Measurements from ENCODE around the gene TRPM7.

The TRPM7 gene

DNA sequence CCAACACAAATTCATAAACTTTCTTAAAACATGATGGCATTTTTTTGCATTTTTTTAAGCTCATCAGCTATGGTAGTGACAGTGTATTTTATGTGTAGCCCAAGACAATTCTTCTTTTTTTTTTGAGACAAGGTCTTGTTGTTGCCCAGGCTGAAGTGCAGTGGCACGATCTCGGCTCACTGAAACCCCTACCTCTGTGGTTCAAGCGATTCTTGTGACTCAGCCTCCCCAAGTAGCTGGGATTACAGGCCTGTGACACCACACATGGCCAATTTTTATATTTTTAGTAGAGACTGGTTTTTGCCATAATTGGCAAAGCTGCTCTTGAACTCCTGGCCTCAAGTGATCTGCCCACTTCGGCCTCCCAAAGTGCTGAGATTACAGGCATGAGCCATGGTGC lies 122.8 kb downstream of the TRPM7 start:
- peaks cover 5 to 20% of the 10 kb centered on the region in 2 donors for H3K36me3 ChIP-seq (ENCODE audit: control insufficient read depth in 2 of 2, insufficient read depth in 2 of 2, low read length in 2 of 2)
- H3K4me3 ChIP-seq (ENCODE audit: low read length in 2 of 2), result no peak overlapping the region
- H3K4me1 ChIP-seq (ENCODE audit: control insufficient read depth, insufficient read depth, low read length), result no peaks in the 10 kb centered on the region
- no peaks in the 10 kb centered on the region for H3K27me3 ChIP-seq (ENCODE audit: control insufficient read depth in 1 of 2, insufficient read depth in 2 of 2, low read length in 2 of 2)
- H3K9ac ChIP-seq (ENCODE audit: low read length in 2 of 2), result no peak overlapping the region
- no peaks in the 10 kb centered on the region for H3K9me3 ChIP-seq (ENCODE audit: control insufficient read depth in 2 of 2, low read length in 2 of 2)
- H3K27ac ChIP-seq (ENCODE audit: low read length), result no peak overlapping the region

GRCh38 chr15:50562735-50563640 lies 123.6 kb downstream of the TRPM7 start:
- no peaks in the 10 kb centered on the region for H3K9me3 ChIP-seq (ENCODE audit: control insufficient read depth in 2 of 2, low read length in 2 of 2)
- no peaks in the 10 kb centered on the region for H3K27me3 ChIP-seq (ENCODE audit: control insufficient read depth in 1 of 2, insufficient read depth in 2 of 2, low read length in 2 of 2)
- H3K36me3 ChIP-seq (ENCODE audit: control insufficient read depth in 2 of 2, insufficient read depth in 2 of 2, low read length in 2 of 2), result peaks cover 7 to 16% of the 10 kb centered on the region in 2 donors
- no peak overlapping the region for H3K27ac ChIP-seq (ENCODE audit: low read length)
- no peak overlapping the region for H3K4me3 ChIP-seq (ENCODE audit: low read length in 2 of 2)
- no peaks in the 10 kb centered on the region for H3K4me1 ChIP-seq (ENCODE audit: control insufficient read depth, insufficient read depth, low read length)
- no peak overlapping the region for H3K9ac ChIP-seq (ENCODE audit: low read length in 2 of 2)

- Histone ChIP-seq H3K27me3 (ENCODE audit: control insufficient read depth in 1 of 2, insufficient read depth in 2 of 2, low read length in 2 of 2) (no peaks in the 10 kb centered on the region), H3K9ac (ENCODE audit: low read length in 2 of 2) (no peak overlapping the region), H3K4me3 (ENCODE audit: low read length in 2 of 2) (no peak overlapping the region), H3K4me1 (ENCODE audit: control insufficient read depth, insufficient read depth, low read length) (no peaks in the 10 kb centered on the region), H3K9me3 (ENCODE audit: control insufficient read depth in 2 of 2, low read length in 2 of 2) (no peaks in the 10 kb centered on the region), H3K27ac (ENCODE audit: low read length) (no peak overlapping the region), H3K36me3 (ENCODE audit: control insufficient read depth in 2 of 2, insufficient read depth in 2 of 2, low read length in 2 of 2) (peaks cover 4 to 9% of the 10 kb centered on the region in 2 donors)
Measured at GRCh38 chr15:50558012-50558411, 128.6 kb downstream of the TRPM7 start.

- Histone ChIP-seq H3K4me1 (ENCODE audit: control insufficient read depth, insufficient read depth, low read length) (no peaks in the 10 kb centered on the region), H3K36me3 (ENCODE audit: control insufficient read depth in 2 of 2, insufficient read depth in 2 of 2, low read length in 2 of 2) (peaks cover 4 to 9% of the 10 kb centered on the region in 2 donors), H3K4me3 (ENCODE audit: low read length in 2 of 2) (no peak overlapping the region), H3K9ac (ENCODE audit: low read length in 2 of 2) (no peak overlapping the region), H3K9me3 (ENCODE audit: control insufficient read depth in 2 of 2, low read length in 2 of 2) (no peaks in the 10 kb centered on the region), H3K27me3 (ENCODE audit: control insufficient read depth in 1 of 2, insufficient read depth in 2 of 2, low read length in 2 of 2) (no peaks in the 10 kb centered on the region), H3K27ac (ENCODE audit: low read length) (no peak overlapping the region)
Measured at GRCh38 chr15:50556642-50557371, 129.8 kb downstream of the TRPM7 start.

DNA sequence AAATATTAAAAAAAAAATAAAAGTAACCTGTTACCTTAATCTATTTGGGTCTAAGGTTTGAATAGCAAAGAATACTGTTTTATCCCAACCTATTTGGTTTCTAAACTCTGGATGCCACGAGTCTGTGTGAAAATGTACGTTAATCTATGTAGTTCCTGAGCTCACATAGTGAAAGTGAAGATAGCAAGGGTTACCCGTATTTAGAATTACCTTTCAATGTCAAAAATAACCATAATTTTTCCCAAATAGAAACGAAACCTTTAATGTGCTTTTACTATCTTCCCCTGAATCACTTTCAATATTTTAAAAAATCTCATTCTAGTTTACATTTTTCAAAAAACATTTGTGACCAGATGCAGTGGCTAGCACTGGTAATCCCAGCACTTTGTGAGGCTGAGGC lies 134.4 kb downstream of the TRPM7 start:
- Histone ChIP-seq H3K9me3 (ENCODE audit: control insufficient read depth in 2 of 2, low read length in 2 of 2) (no peaks in the 10 kb centered on the region), H3K27ac (ENCODE audit: low read length) (no peak overlapping the region), H3K4me3 (ENCODE audit: low read length in 2 of 2) (no peak overlapping the region), H3K36me3 (ENCODE audit: control insufficient read depth in 2 of 2, insufficient read depth in 2 of 2, low read length in 2 of 2) (no peaks in the 10 kb centered on the region), H3K4me1 (ENCODE audit: control insufficient read depth, insufficient read depth, low read length) (no peaks in the 10 kb centered on the region), H3K9ac (ENCODE audit: low read length in 2 of 2) (no peak overlapping the region), H3K27me3 (ENCODE audit: control insufficient read depth in 1 of 2, insufficient read depth in 2 of 2, low read length in 2 of 2) (no peaks in the 10 kb centered on the region)

DNA sequence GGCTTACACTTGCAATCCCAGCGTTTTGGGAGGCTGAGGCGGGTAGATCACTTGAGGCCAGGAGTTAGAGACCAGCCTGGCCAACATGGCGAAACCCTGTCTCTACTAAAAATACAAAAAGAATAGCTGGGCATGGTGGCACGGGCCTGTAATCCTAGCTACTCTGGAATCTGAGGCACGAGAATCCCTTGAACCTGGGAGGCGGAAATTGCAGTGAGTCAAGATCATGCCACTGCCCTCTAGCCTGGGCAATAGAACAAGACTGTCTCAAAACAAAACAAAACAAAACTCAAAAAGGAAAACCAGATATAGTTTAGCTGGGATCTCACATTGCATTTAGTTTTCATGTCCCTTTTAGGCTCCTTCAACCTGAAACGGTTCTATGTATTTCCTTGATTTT lies 137.3 kb downstream of the TRPM7 start:
- no peak overlapping the region for H3K27ac ChIP-seq (ENCODE audit: low read length)
- H3K27me3 ChIP-seq (ENCODE audit: control insufficient read depth in 1 of 2, insufficient read depth in 2 of 2, low read length in 2 of 2), result peaks cover 0 to 3% of the 10 kb centered on the region in 2 donors
- no peaks in the 10 kb centered on the region for H3K4me1 ChIP-seq (ENCODE audit: control insufficient read depth, insufficient read depth, low read length)
- H3K4me3 ChIP-seq (ENCODE audit: low read length in 2 of 2), result no peak overlapping the region
- H3K9ac ChIP-seq (ENCODE audit: low read length in 2 of 2), result no peak overlapping the region
- H3K9me3 ChIP-seq (ENCODE audit: control insufficient read depth in 2 of 2, low read length in 2 of 2), result no peaks in the 10 kb centered on the region
- H3K36me3 ChIP-seq (ENCODE audit: control insufficient read depth in 2 of 2, insufficient read depth in 2 of 2, low read length in 2 of 2), result no peaks in the 10 kb centered on the region

GRCh38 chr15:50546566-50546965 lies 140.0 kb downstream of the TRPM7 start, which contains the start of gene USP50:
Gene USP50, minus strand, starts transcription at chr15:50546666. Its CDS starts 141 bp downstream, at chr15:50546525.
- Histone ChIP-seq H3K27me3 (ENCODE audit: control insufficient read depth in 1 of 2, insufficient read depth in 2 of 2, low read length in 2 of 2) (peaks cover 0 to 4% of the 10 kb centered on the region in 2 donors), H3K4me3 (ENCODE audit: low read length in 2 of 2) (no peak within 1 kb of the TSS), H3K9ac (ENCODE audit: low read length in 2 of 2) (no peak within 1 kb of the TSS), H3K4me1 (ENCODE audit: control insufficient read depth, insufficient read depth, low read length) (no peaks in the 10 kb centered on the region), H3K36me3 (ENCODE audit: control insufficient read depth in 2 of 2, insufficient read depth in 2 of 2, low read length in 2 of 2) (no peaks in the 10 kb centered on the region), H3K27ac (ENCODE audit: low read length) (no peak within 1 kb of the TSS), H3K9me3 (ENCODE audit: control insufficient read depth in 2 of 2, low read length in 2 of 2) (no peaks in the 10 kb centered on the region)

GRCh38 chr15:50544368-50544767 lies 142.2 kb downstream of the TRPM7 start:
- peaks cover 0 to 4% of the 10 kb centered on the region in 2 donors for H3K27me3 ChIP-seq (ENCODE audit: control insufficient read depth in 1 of 2, insufficient read depth in 2 of 2, low read length in 2 of 2)

DNA sequence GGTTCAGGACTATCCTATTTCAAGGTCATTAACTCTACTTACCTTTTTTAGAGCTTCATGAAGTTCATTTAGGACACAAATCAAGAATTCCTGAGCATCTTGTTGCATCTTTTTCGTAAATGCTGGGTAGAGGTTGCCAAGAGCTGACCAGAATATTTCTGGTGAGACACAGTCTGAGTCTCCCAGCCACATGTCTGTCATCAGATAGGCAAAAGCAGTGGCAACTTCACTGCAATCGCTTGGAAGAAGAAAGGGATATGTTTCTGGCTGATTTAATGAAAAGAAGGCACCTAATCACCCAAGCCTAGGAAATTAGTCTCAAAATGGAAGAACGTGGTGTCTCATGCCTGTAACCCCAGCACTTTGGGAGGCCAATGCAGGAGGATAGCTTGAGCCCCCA lies 143.0 kb downstream of the TRPM7 start:
- Histone ChIP-seq H3K9ac (ENCODE audit: low read length in 2 of 2) (no peak overlapping the region), H3K27ac (ENCODE audit: low read length) (no peak overlapping the region), H3K27me3 (ENCODE audit: control insufficient read depth in 1 of 2, insufficient read depth in 2 of 2, low read length in 2 of 2) (peaks cover 0 to 4% of the 10 kb centered on the region in 2 donors), H3K4me1 (ENCODE audit: control insufficient read depth, insufficient read depth, low read length) (no peaks in the 10 kb centered on the region), H3K36me3 (ENCODE audit: control insufficient read depth in 2 of 2, insufficient read depth in 2 of 2, low read length in 2 of 2) (no peaks in the 10 kb centered on the region), H3K4me3 (ENCODE audit: low read length in 2 of 2) (no peak overlapping the region), H3K9me3 (ENCODE audit: control insufficient read depth in 2 of 2, low read length in 2 of 2) (no peaks in the 10 kb centered on the region)

More at GRCh38 chr15:50544368-50544767, 142.2 kb downstream of the TRPM7 start:
- H3K27ac ChIP-seq (ENCODE audit: low read length), result no peak overlapping the region
- no peak overlapping the region for H3K9ac ChIP-seq (ENCODE audit: low read length in 2 of 2)
- no peak overlapping the region for H3K4me3 ChIP-seq (ENCODE audit: low read length in 2 of 2)
- no peaks in the 10 kb centered on the region for H3K36me3 ChIP-seq (ENCODE audit: control insufficient read depth in 2 of 2, insufficient read depth in 2 of 2, low read length in 2 of 2)
- no peaks in the 10 kb centered on the region for H3K9me3 ChIP-seq (ENCODE audit: control insufficient read depth in 2 of 2, low read length in 2 of 2)
- no peaks in the 10 kb centered on the region for H3K4me1 ChIP-seq (ENCODE audit: control insufficient read depth, insufficient read depth, low read length)

DNA sequence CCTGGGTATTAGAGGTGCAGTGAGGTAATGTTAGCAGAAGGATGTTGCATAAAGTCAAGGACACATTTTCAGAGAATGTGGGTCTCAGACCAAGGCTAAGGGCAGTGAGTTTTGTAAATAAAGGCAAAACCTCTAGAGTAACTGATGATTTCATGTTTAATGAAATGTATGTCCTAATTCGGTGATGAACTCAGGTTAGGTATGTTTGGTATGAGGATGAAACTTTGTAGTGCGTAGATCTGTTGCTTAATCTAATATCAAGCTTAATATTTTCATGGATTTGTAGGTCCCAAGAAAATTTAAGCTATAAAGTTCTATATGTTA lies 143.7 kb downstream of the TRPM7 start:
- Histone ChIP-seq H3K4me1 (ENCODE audit: control insufficient read depth, insufficient read depth, low read length) (no peaks in the 10 kb centered on the region), H3K36me3 (ENCODE audit: control insufficient read depth in 2 of 2, insufficient read depth in 2 of 2, low read length in 2 of 2) (no peaks in the 10 kb centered on the region), H3K9ac (ENCODE audit: low read length in 2 of 2) (no peak overlapping the region), H3K9me3 (ENCODE audit: control insufficient read depth in 2 of 2, low read length in 2 of 2) (no peaks in the 10 kb centered on the region), H3K27ac (ENCODE audit: low read length) (no peak overlapping the region), H3K4me3 (ENCODE audit: low read length in 2 of 2) (no peak overlapping the region), H3K27me3 (ENCODE audit: control insufficient read depth in 1 of 2, insufficient read depth in 2 of 2, low read length in 2 of 2) (peaks cover 0 to 4% of the 10 kb centered on the region in 2 donors)

GRCh38 chr15:50531766-50532165 lies 154.8 kb downstream of the TRPM7 start:
- Histone ChIP-seq H3K9me3 (ENCODE audit: control insufficient read depth in 2 of 2, low read length in 2 of 2) (no peaks in the 10 kb centered on the region), H3K9ac (ENCODE audit: low read length in 2 of 2) (no peak overlapping the region), H3K4me1 (ENCODE audit: control insufficient read depth, insufficient read depth, low read length) (no peaks in the 10 kb centered on the region), H3K36me3 (ENCODE audit: control insufficient read depth in 2 of 2, insufficient read depth in 2 of 2, low read length in 2 of 2) (no peaks in the 10 kb centered on the region), H3K4me3 (ENCODE audit: low read length in 2 of 2) (no peak overlapping the region), H3K27ac (ENCODE audit: low read length) (no peak overlapping the region), H3K27me3 (ENCODE audit: control insufficient read depth in 1 of 2, insufficient read depth in 2 of 2, low read length in 2 of 2) (no peaks in the 10 kb centered on the region)
